IPS-18a (cell line): ENCODE measurements around the gene DDX10.

Experiments
- H3K27ac ChIP-seq: one replicate; pipeline ENCODE4 v1.5.1; 2013; ENCODE audit warnings: low read length
- H3K27me3 ChIP-seq: one replicate; pipeline ENCODE4 v1.6.1; 2013; ENCODE audit warnings: mild to moderate bottlenecking, low read length; ENCODE audit not compliant: control insufficient read depth, insufficient read depth
- H3K36me3 ChIP-seq: one replicate; pipeline ENCODE4 v1.6.1; 2013; ENCODE audit warnings: low read depth, low read length; ENCODE audit not compliant: control insufficient read depth
- H3K4me1 ChIP-seq: one replicate; pipeline ENCODE4 v1.6.1; 2013; ENCODE audit warnings: low read depth, low read length; ENCODE audit not compliant: control insufficient read depth
- H3K4me3 ChIP-seq: one replicate; pipeline ENCODE4 v1.5.1; 2013; ENCODE audit warnings: low read length
- H3K9ac ChIP-seq: one replicate; pipeline ENCODE4 v1.6.1; 2013; ENCODE audit warnings: mild to moderate bottlenecking, low read length, moderate library complexity
- H3K9me3 ChIP-seq: one replicate; pipeline ENCODE4 v1.6.1; 2013; ENCODE audit warnings: low read depth, low read length; ENCODE audit not compliant: control insufficient read depth

Gene DDX10

GRCh38 chr11:108959105-108959761, 294.4 kb downstream of the DDX10 start:
- Histone ChIP-seq H3K9ac (no peak overlapping the region), H3K36me3 (no peaks in the 10 kb centered on the region), H3K4me3 (no peak overlapping the region), H3K27ac (no peak overlapping the region), H3K4me1 (peaks cover 14% of the 10 kb centered on the region), H3K9me3 (no peaks in the 10 kb centered on the region), H3K27me3 (no peaks in the 10 kb centered on the region)

- H3K9me3 ChIP-seq: no peaks in the 10 kb centered on the region
- no peak overlapping the region for H3K9ac ChIP-seq
- no peak overlapping the region for H3K4me3 ChIP-seq
- no peaks in the 10 kb centered on the region for H3K27me3 ChIP-seq
- H3K4me1 ChIP-seq: peaks cover 14% of the 10 kb centered on the region
- H3K36me3 ChIP-seq: no peaks in the 10 kb centered on the region
- no peak overlapping the region for H3K27ac ChIP-seq
Observed at GRCh38 chr11:108959874-108960273, 295.0 kb downstream of the DDX10 start.

- Histone ChIP-seq H3K9ac (no peak overlapping the region), H3K36me3 (no peaks in the 10 kb centered on the region), H3K4me1 (peaks cover 14% of the 10 kb centered on the region), H3K4me3 (no peak overlapping the region), H3K27me3 (no peaks in the 10 kb centered on the region), H3K9me3 (no peaks in the 10 kb centered on the region), H3K27ac (no peak overlapping the region)
Observed at GRCh38 chr11:108960501-108960900, 295.6 kb downstream of the DDX10 start.

GRCh38 chr11:108961095-108961494, 296.2 kb downstream of the DDX10 start:
- H3K4me3 ChIP-seq: no peak overlapping the region
- H3K36me3 ChIP-seq: no peaks in the 10 kb centered on the region
- peaks cover 14% of the 10 kb centered on the region for H3K4me1 ChIP-seq
- H3K27me3 ChIP-seq: no peaks in the 10 kb centered on the region
- no peak overlapping the region for H3K27ac ChIP-seq
- H3K9ac ChIP-seq: no peak overlapping the region
- H3K9me3 ChIP-seq: no peaks in the 10 kb centered on the region

- Histone ChIP-seq H3K4me1 (peaks cover 25% of the 10 kb centered on the region), H3K9me3 (no peaks in the 10 kb centered on the region), H3K9ac (no peak overlapping the region), H3K27ac (no peak overlapping the region), H3K36me3 (no peaks in the 10 kb centered on the region), H3K27me3 (no peaks in the 10 kb centered on the region), H3K4me3 (no peak overlapping the region)
Observed at GRCh38 chr11:108963118-108963517, 298.2 kb downstream of the DDX10 start.

- Histone ChIP-seq H3K4me3 (no peak overlapping the region), H3K36me3 (no peaks in the 10 kb centered on the region), H3K9me3 (no peaks in the 10 kb centered on the region), H3K27me3 (no peaks in the 10 kb centered on the region), H3K27ac (no peak overlapping the region), H3K9ac (no peak overlapping the region), H3K4me1 (peaks cover 17% of the 10 kb centered on the region)
Observed at GRCh38 chr11:108965306-108966001, 300.6 kb downstream of the DDX10 start.

GRCh38 chr11:108966206-108966605, 301.3 kb downstream of the DDX10 start:
- Histone ChIP-seq H3K4me1 (peaks cover 10% of the 10 kb centered on the region), H3K9ac (no peak overlapping the region), H3K27me3 (no peaks in the 10 kb centered on the region), H3K9me3 (no peaks in the 10 kb centered on the region), H3K36me3 (no peaks in the 10 kb centered on the region), H3K27ac (no peak overlapping the region), H3K4me3 (no peak overlapping the region)

GRCh38 chr11:108966978-108967377, 302.1 kb downstream of the DDX10 start:
- H3K4me1 ChIP-seq: peaks cover 10% of the 10 kb centered on the region
- no peaks in the 10 kb centered on the region for H3K27me3 ChIP-seq
- H3K9ac ChIP-seq: no peak overlapping the region
- no peak overlapping the region for H3K27ac ChIP-seq
- no peaks in the 10 kb centered on the region for H3K9me3 ChIP-seq
- no peaks in the 10 kb centered on the region for H3K36me3 ChIP-seq
- no peak overlapping the region for H3K4me3 ChIP-seq

- H3K27ac ChIP-seq: no peak overlapping the region
- H3K4me3 ChIP-seq: no peak overlapping the region
- H3K4me1 ChIP-seq: peaks cover 10% of the 10 kb centered on the region
- H3K9ac ChIP-seq: no peak overlapping the region
- no peaks in the 10 kb centered on the region for H3K36me3 ChIP-seq
- no peaks in the 10 kb centered on the region for H3K27me3 ChIP-seq
- H3K9me3 ChIP-seq: no peaks in the 10 kb centered on the region
Observed at GRCh38 chr11:108967571-108967970, 302.7 kb downstream of the DDX10 start.

- Histone ChIP-seq H3K9ac (no peak overlapping the region), H3K36me3 (no peaks in the 10 kb centered on the region), H3K27ac (no peak overlapping the region), H3K4me3 (no peak overlapping the region), H3K27me3 (no peaks in the 10 kb centered on the region), H3K4me1 (peaks cover 10% of the 10 kb centered on the region), H3K9me3 (no peaks in the 10 kb centered on the region)
Observed at GRCh38 chr11:108970221-108970991, 305.5 kb downstream of the DDX10 start.

GRCh38 chr11:108973402-108974162, 308.7 kb downstream of the DDX10 start:
- H3K27me3 ChIP-seq: no peaks in the 10 kb centered on the region
- H3K4me3 ChIP-seq: no peak overlapping the region
- H3K9me3 ChIP-seq: no peaks in the 10 kb centered on the region
- no peak overlapping the region for H3K27ac ChIP-seq
- H3K36me3 ChIP-seq: no peaks in the 10 kb centered on the region
- no peak overlapping the region for H3K9ac ChIP-seq
- no peaks in the 10 kb centered on the region for H3K4me1 ChIP-seq
